GM18505 (cell line): ENCODE results near the gene IFI16.

Experiments
- ATAC-seq: cut with Tn5 transposase; IDR thresholded peaks from one replicate; pipeline ENCODE4 v1.9.1; 2021; ENCODE audit not compliant: unreplicated experiment
- POLR2A ChIP-seq: IDR thresholded peaks from 4 replicates; pipeline ENCODE4 v1.6.1; 2011; ENCODE audit warnings: borderline replicate concordance; ENCODE audit not compliant: insufficient read depth, insufficient read length; ENCODE audit errors: extremely low read depth

The IFI16 gene

DNA sequence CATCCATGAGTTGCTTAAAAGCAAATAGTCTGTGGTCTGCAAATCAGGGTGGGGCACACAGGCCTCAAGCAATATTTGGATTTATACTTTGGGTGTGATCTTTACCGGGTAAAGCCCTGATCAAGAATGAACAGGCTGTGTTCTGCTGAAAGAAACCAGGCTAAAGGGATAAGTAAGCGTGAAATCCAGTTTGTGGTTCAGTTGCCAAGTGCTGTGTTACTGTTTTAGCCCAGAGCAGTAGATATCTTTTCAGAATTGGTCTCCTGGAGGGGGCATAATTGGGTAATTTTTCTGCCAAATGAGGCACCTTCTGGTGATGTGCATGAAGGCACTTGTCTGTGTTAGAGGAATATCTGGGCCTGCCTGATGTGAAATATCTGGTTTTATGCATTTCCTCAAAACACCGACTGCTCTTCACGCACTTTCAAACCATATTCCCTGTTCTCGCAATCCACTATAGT lies 45.5 kb downstream of the IFI16 start:
- no peak for ATAC-seq
- no peak for TF ChIP-seq POLR2A

DNA sequence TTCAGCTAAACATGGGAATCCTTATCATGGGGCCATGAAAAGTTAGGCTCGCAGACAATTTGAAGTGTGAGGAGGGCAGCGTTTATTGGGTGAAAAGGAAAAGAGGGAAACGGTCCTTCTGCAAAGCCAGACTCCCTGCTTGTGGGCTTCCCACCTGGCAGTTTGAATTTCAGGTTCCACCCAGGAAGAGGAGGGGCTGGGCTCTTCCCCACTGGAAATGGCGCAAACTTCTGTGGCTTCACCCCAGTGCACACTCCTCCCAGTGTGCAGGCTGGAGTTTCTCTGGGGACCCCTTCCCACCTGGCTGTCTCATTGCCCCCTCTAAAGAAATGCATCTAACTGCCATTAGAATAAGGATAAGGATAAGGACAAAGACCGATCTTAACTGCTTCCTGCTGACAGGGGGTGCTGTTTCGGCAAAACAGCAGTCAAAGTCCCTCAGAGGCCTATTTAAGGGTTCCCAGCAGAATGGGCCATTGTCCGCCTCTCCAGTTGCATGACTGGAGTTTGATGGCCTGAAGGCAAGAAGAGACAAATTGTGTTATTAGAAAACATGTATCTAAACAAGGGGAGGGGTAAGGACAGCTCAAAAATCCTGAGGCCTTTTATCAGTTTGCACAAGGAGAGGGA lies 46.5 kb downstream of the IFI16 start:
- TF ChIP-seq POLR2A = no peak
- no peak for ATAC-seq

DNA sequence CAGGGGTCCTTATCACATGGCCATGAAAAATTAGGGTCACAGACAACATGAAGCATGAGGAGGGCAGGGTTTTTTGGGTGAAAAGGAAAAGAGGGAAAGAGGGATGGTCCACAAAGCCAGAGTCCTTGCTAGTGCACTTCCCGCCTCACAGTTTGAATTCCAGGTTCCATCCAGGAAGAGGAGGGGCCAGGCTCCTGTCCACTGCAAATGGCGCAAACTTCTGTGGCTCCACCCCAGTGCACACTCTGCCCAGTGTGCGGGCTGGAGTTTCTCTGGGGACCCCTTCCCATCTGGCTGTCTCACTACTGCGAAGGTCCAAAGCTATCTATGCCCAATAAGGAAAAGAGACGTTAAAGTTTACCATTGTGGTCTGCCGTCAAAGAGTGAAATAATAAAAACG lies 49.0 kb downstream of the IFI16 start:
- no peak for ATAC-seq
- no peak for TF ChIP-seq POLR2A

DNA sequence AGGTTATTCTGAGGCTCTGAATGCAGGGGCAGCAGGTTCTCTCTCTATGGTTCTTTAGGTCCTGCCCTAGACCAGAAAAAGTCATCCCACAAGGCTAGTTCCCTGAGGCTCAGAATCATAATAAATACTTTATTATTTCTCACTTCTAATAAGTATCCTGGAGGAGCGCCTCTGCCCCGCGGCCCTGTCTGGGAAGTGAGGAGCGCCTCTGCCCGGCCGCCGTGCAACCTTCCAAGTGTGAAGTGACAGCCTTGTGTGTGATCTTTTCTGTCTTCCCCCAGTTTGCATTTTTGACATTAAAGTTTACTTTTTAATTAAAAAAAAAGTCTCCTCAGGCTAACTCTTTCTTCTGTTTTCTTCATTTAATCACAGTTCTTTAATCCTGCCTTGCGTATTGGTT lies 55.4 kb downstream of the IFI16 start:
- ATAC-seq = no peak

DNA sequence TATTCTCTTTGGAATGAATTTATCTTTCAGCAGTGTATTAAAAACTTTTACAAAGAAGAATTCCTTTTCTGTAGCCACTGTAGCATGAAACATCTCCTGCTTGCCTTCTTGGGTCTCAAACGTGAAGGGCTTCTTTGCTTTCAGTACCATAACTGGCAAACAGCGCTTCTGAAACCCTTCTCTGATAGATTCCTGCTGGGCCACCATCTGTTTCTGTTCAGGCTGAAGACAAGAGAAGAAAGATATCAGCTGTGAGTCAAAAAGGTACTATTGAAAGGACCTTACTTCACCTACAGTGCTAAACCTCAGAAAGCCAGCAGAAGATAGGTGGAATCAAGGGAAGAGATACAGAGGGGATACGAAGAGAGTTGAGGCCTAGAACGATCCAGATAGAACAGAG lies 56.4 kb downstream of the IFI16 start:
- no peak for ATAC-seq
- TF ChIP-seq POLR2A = no peak

More for the DNA sequence above, 55.4 kb downstream of the IFI16 start:
- TF ChIP-seq POLR2A = no peak

DNA sequence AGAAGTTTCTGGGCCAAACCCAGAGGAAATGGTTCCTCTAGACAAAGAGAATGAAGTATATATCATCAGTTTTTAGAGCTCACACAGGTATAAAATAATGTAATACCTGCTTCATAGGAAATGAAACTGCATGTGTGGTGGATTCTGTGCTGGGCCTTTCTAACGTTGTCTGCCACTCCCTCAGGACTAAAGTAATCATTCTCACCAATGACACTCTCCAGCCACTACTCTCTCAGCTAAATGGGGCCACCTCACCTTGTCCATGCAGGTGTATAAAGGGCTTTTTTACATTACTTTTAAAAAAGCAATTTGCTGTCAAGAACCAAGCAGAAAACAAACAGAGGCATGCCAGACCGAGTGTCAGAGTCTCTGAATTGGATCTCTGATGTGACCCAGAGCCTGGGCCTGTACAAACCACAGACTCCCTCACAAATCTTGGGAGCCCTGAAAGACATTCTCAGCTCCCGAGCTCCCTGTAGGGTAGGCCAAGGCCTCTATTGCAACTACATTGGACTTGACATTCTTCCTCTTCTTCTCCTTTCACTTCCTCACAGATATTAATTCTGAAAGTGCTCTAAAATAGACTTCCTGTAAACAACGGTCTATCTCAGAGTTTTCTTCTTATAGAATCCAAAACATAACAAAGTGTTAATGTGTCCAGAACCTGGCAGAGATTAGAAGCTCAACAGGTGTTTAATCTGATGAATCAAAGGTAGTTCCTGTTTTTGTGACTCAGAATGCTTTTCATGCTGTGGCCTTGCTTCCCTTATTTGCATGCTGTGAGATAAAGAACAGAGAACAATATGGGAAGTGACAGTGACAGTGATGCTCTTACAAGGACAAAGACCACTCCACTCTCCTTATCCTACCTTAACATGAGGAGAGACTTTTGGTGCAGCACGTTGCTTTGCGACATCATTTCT lies 58.3 kb downstream of the IFI16 start:
- peak; percentile 82 for ATAC-seq
- TF ChIP-seq POLR2A = peak; percentile 54

DNA sequence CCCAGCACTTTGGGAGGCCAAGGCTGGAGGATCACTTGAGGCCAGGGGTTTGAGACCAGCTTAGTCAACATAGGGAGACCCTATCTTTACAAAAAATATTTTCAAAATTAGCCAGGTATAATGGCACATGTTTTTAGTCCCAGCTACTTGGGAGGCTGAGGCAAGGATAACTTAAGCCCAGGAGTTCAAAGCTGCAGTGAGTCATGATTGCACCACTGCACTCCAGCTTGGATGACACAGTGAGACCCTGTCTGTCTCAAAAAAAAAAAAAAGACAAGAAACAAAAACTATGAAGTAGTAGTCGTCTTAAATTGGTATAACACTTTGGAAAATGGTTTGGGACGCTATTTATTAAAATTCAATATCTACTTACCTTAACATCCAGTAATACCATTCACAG lies 59.2 kb downstream of the IFI16 start:
- TF ChIP-seq POLR2A = no peak
- no peak for ATAC-seq

DNA sequence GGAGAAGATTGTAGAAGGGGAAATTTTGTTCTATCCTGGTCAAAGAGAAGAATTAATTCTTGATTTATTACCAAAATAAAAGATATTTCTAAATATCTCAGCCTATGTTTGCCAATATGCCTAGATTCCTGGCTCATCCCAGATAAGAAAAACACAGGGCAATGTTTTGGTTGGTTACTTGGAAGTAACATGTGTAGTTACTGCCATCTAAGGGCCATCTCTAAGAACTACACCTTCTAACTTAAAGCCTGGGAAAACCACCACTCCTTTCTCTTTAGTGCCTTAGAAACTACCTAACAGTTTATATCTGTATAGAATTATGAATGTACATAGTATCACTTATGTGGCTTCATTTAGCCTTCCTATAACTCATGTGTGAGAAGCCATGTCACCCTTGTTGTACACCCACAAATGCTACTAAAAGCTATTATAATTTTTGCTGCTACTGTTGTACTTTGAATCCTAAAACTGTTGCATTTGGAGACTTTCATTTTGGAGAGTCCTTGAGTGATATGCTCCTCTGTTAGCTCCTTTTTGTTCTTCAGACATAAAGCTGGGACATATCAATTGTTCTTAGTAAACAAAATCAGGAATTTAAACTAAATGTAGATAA lies 62.4 kb downstream of the IFI16 start:
- no peak for TF ChIP-seq POLR2A
- ATAC-seq = no peak

DNA sequence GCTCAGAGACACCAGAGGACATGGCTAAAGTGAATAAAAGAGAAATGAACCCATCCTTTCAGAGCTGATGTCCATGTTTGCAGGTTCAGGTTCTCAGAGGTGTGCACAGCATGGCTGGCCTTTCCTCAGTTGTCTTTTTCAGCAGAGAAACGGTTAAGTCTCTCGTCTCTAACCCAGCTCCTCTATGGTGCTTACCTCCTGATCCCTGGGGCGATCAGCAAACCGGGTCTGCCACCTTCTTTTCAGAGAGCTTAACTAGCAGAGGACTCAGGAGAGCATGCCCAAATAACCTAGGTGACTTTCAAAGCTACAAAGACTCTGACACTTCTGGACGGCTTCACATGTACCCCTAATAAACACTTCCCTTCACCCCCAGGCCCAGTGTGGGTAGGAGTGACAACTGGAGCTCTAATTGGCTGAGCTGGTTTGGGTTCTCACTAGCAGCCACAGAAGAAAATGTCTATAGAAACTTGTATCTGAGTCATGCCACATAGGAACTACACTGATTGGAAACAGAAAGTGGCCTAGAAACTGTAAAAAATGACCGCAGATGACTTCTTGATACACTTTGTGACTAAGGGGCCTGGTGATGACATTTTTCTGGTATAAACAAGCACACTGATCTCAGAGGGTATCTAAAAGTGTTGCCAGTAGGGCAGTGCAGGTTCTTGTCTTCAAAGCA lies 66.9 kb downstream of the IFI16 start, which contains the start of gene AIM2:
Gene AIM2 (minus strand): TSS at position 329 of the 682 bp plus-strand sequence. CDS start 3,267 bp downstream, outside the sequence.
- peak; percentile 58 for TF ChIP-seq POLR2A
- ATAC-seq = peak; percentile 82

DNA sequence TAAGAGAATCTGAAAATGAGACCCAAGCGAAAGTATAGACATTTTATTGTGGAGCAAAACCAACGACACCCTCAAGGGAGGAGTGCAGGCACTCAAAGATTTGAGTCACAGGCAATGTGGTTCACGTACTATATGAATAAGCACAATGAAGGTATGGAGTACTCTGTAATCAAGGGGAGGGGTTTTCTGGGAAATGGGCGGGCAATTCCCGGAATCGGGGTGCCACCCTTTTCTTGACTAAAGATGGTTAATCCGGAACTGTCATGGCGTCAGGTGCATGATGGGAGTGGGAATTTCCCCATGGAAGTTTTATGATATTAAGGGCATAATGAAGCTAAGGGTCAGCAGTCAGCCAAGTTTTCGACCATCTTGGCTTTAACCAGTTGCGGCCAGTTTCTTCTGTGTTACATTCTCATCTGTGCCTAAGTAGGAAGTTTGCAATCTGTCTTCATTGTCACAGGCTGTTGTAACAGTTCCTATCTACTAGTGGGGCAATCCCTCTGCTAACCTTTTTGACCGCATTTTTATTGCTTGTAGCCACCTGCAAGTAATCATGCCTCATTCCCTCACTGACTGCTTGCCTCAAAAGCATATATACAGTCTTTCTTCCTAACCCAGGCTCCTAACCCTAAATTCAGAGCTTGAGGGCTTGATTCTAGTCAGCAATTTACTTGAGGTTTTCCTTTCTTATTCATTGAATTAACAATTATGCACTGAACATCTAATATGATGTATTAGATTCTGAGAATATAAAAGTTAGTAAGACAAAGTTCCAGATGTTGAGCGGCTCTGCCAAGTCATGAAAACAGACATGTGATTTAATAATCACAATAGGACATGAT lies 67.6 kb downstream of the IFI16 start:
- ATAC-seq = peak; percentile 73
- TF ChIP-seq POLR2A = peak; percentile 44

DNA sequence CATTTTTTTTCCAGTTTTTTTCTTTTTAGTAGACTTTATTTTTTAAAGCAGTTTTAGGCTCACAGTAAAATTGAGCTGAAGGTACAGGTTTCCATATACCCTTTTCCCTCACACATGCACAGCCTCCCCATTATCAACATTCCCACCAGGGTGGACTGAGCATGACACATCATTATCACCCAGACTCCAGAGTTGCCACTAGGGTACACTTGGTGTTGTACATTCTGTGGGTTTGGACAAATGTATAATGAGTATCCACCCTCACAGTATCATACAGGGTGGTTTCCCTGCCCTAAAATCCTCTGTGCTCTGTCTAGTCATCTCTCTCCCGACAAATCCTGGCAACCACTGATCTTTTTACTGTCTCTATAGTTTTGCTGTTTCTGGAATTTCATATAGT lies 69.8 kb downstream of the IFI16 start:
- ATAC-seq = no peak
- TF ChIP-seq POLR2A = no peak

DNA sequence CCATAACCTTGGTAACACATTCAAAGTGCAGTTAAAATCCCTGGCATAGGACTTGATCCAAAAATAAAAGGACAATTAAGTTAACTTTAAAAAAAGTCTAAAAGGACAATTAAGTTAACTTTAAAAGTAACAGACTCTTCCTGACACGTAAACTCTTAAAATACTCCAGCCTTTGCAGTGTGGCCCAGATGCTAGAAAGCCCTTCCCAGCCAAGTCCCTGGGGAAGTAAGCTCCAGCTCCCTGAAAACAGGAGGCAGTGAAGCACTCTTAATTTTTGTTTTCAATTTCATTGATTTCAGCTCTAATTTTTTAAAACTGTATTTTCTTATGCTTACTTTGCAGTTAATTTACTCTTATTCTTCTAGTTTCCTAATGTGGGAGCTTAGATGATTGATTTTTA lies 71.9 kb downstream of the IFI16 start:
- no peak for ATAC-seq
- no peak for TF ChIP-seq POLR2A
